Adrenal gland (tissue), 12 donors: ENCODE measurements around the gene FAM229A. TPM values are rescaled to one million over a fixed set of nuclear protein-coding genes. Genes with fewer than 3 reads are reported as not detected.

ENCODE experiments used
- DNase-seq, 7 donors: peaks; one replicate each; pipeline ENCODE4 v3.0.0-alpha.2; 2019 to 2020
- H3K27ac ChIP-seq, 5 donors: fragments of 200-600 bp; sonication (generic) in 4 of 5; 1 replicate in 3 of 5; 2 replicates in 2 of 5; pipeline versions ENCODE4 v1.5.1 to v1.8.0; 2016 to 2020; ENCODE audit warnings: mild to moderate bottlenecking in 1 of 5
- H3K27me3 ChIP-seq: fragments of 200-600 bp; 2 replicates; pipeline ENCODE4 v1.8.0; 2021
- H3K36me3 ChIP-seq, 2 donors: fragments of 200-600 bp; replicated peaks in 1 of 2; 1 replicate in 1 of 2; 2 replicates in 1 of 2; pipeline versions ENCODE4 v1.5.1 to v1.8.0; 2018 to 2022
- H3K4me1 ChIP-seq, 2 donors: fragments of 200-600 bp; replicated peaks in 1 of 2; 1 replicate in 1 of 2; 2 replicates in 1 of 2; pipeline versions ENCODE4 v1.5.1 to v1.8.0; 2018 to 2021
- H3K4me3 ChIP-seq, 4 donors: fragments of 200-600 bp; sonication (generic) in 3 of 4; one replicate each; pipeline ENCODE4 v1.5.1; 2016 to 2018
- H3K9me3 ChIP-seq, 3 donors: fragments of 200-600 bp; sonication (generic) in 1 of 3; replicated peaks in 1 of 3; 1 replicate in 2 of 3; 2 replicates in 1 of 3; pipeline versions ENCODE4 v1.5.1 to v1.8.0; 2016 to 2021
- CTCF ChIP-seq, 6 experiments: fragments of 450-650 bp in 4 of 6; fragments of 200-600 bp in 2 of 6; sonication (generic) in 1 of 6; IDR thresholded peaks; 1 replicate in 5 of 6; 2 replicates in 1 of 6; pipeline versions ENCODE4 v1.5.1 to v1.8.0; 2016 to 2021; ENCODE audit warnings: antibody characterized with exemption in 6 of 6, mild to moderate bottlenecking in 2 of 6, moderate library complexity in 1 of 6
- POLR2A ChIP-seq, 2 donors: fragments of 450-650 bp; IDR thresholded peaks; one replicate each; pipeline ENCODE4 v1.6.1; 2017; ENCODE audit warnings: antibody characterized with exemption in 2 of 2, mild to moderate bottlenecking in 2 of 2, moderate library complexity in 1 of 2
- WGBS, 4 donors: extraction: QIAGEN DNeasy Blood & Tissue Kit in 2 of 4; methylation state at CpG; one replicate each; pipeline versions ENCODE4 v1.1.5 to v1.1.7; 2013 to 2017; 5-methylcytosine and 5-hydroxymethylcytosine counted together
- intact Hi-C, 2 donors: fragments of 100-400 bp; cut with DNase I; formaldehyde crosslinking; loops; one replicate each; pipeline versions ENCODE4 v1.14.1 to v1.15.0; 2022 to 2023
- polyA plus RNA-seq, 3 donors: library from polyadenylated mRNA; stranded (reverse); fragments of 200-250 nt in 2 of 3; fragments of 350-450 nt in 1 of 3; fragmentation: Illumina TruSeq in 1 of 3; extraction: RNeasy Lipid Tissue Mini Kit (QIAGEN cat#74804) in 1 of 3; gene quantifications; one replicate each; pipeline ENCODE4 v1.2.3, GENCODE V29; 2013 to 2014
- total RNA-seq, 9 donors: library from RNA; depleted of rRNA in 4 of 9; stranded (reverse); fragments of >200 nt in 4 of 9; fragments of 120-200 nt in 1 of 9; fragmentation: NEBNext Ultra II Directional in 1 of 9; extraction: Animal tissue kit (Norgen Biotek cat#: 25700) in 1 of 9; gene quantifications; one replicate each; pipeline versions ENCODE4 v1.1.0 to v1.2.4, GENCODE V29; 2013 to 2023
- donor health status: healthy with polysubstance abuse.
- donor health status: Bipolar disorder and iron deficiency.
- donor health status: DM: yes; HTN: yes; CAD: no.
- donor health status: DM: no; HTN: no; CAD: no.
- donor health status: DM: no; HTN: no; CAD: no.
- donor health status: DM: yes; HTN: yes; CAD: no.

The FAM229A gene
- total and polyA plus RNA-seq, 12 donors: 1.3 to 110 (median 7.0) TPM

GRCh38 chr1:32345289-32345827 lies 16.9 kb downstream of the FAM229A start:
- WGBS, 4 donors: 13 to 19% (median 19%) methylated on average over 6 to 8 of the region's 8 CpGs

GRCh38 chr1:32342704-32343103 lies 19.6 kb downstream of the FAM229A start:
- intact Hi-C loops: no loop called here
- TF ChIP-seq CTCF (IDR thresholded peaks at IDR 0.05) (no peak), POLR2A (IDR thresholded peaks at IDR 0.05) (no peak)
- H3K9me3 ChIP-seq: no peaks in the 10 kb centered on the region
- 89 to 97% (median 94%) methylated on average over 10 of the region's 10 CpGs for WGBS, 4 donors
- DNase-seq: no peak
- no peak overlapping the region for H3K27ac ChIP-seq
- H3K4me1 ChIP-seq: peaks cover 12 to 22% of the 10 kb centered on the region in 2 donors
- H3K27me3 ChIP-seq: no peaks in the 10 kb centered on the region
- no peak overlapping the region for H3K4me3 ChIP-seq
- H3K36me3 ChIP-seq: no peaks in the 10 kb centered on the region

More at GRCh38 chr1:32345289-32345827, 16.9 kb downstream of the FAM229A start:
- Histone ChIP-seq H3K27ac (peak overlapping the region in 4 of 5 donors; percentile 38 to 76 (median 59)), H3K27me3 (no peaks in the 10 kb centered on the region), H3K36me3 (no peaks in the 10 kb centered on the region), H3K4me1 (peaks cover 20 to 45% of the 10 kb centered on the region in 2 donors), H3K9me3 (no peaks in the 10 kb centered on the region), H3K4me3 (no peak overlapping the region)
- intact Hi-C loops: no loop called here
- TF ChIP-seq CTCF (IDR thresholded peaks at IDR 0.05) (no peak), POLR2A (IDR thresholded peaks at IDR 0.05) (no peak)
- peak; percentile 67 to 89 (median 85) for DNase-seq

GRCh38 chr1:32341971-32342370 lies 20.3 kb downstream of the FAM229A start:
- Histone ChIP-seq H3K36me3 (no peaks in the 10 kb centered on the region), H3K27me3 (no peaks in the 10 kb centered on the region), H3K27ac (no peak overlapping the region), H3K9me3 (no peaks in the 10 kb centered on the region), H3K4me1 (peaks cover 7 to 21% of the 10 kb centered on the region in 2 donors), H3K4me3 (no peak overlapping the region)
- intact Hi-C loops: no loop called here
- TF ChIP-seq POLR2A (IDR thresholded peaks at IDR 0.05) (no peak), CTCF (IDR thresholded peaks at IDR 0.05) (no peak)
- no peak for DNase-seq
- 65 to 82% (median 72%) methylated on average over 3 to 5 of the region's 5 CpGs for WGBS, 4 donors

- TF ChIP-seq POLR2A (IDR thresholded peaks at IDR 0.05) (no peak), CTCF (IDR thresholded peaks at IDR 0.05) (no peak)
- Histone ChIP-seq H3K27me3 (no peaks in the 10 kb centered on the region), H3K36me3 (no peaks in the 10 kb centered on the region), H3K9me3 (no peaks in the 10 kb centered on the region), H3K4me1 (peaks cover 7 to 24% of the 10 kb centered on the region in 2 donors), H3K27ac (no peak overlapping the region), H3K4me3 (no peak overlapping the region)
- 93 to 96% (median 95%) methylated on average over 7 to 11 of the region's 11 CpGs for WGBS, 4 donors
- DNase-seq: no peak
- intact Hi-C loops: no loop called here
Measured at GRCh38 chr1:32341186-32341757, 21.0 kb downstream of the FAM229A start.
